ENCODE results near the gene ANO2. TPM values are rescaled to one million over a fixed set of nuclear protein-coding genes. Genes with fewer than 3 reads are reported as not detected.

The ANO2 gene
- total and polyA plus RNA-seq, 4 donors: 6.4 to 19.2 (median 9.6) TPM

- Histone ChIP-seq H3K4me1 (ENCODE audit: control insufficient read depth, insufficient read depth, low read length) (no peaks in the 10 kb centered on the region), H3K9me3 (ENCODE audit: control insufficient read depth, insufficient read depth, low read length) (no peaks in the 10 kb centered on the region), H3K27ac (ENCODE audit: low read depth, low read length) (no peak overlapping the region), H3K36me3 (ENCODE audit: control insufficient read depth, insufficient read depth, low read length) (no peaks in the 10 kb centered on the region), H3K27me3 (ENCODE audit: control insufficient read depth, insufficient read depth, low read length) (no peaks in the 10 kb centered on the region), H3K4me3 (ENCODE audit: low read depth, low read length) (no peak overlapping the region)
- WGBS (ENCODE audit: insufficient coverage): 90% methylated on average over 4 of the region's 5 CpGs
- DNase-seq (ENCODE audit: low read depth in 4 of 6, low spot score in 6 of 6): no peak
These were observed 371.7 kb downstream of the ANO2 start for GRCh38 chr12:5573390-5573789.

- no peak for DNase-seq (ENCODE audit: low read depth in 4 of 6, low spot score in 6 of 6)
- Histone ChIP-seq H3K4me3 (ENCODE audit: low read depth, low read length) (no peak overlapping the region), H3K27ac (ENCODE audit: low read depth, low read length) (no peak overlapping the region), H3K9me3 (ENCODE audit: control insufficient read depth, insufficient read depth, low read length) (no peaks in the 10 kb centered on the region), H3K36me3 (ENCODE audit: control insufficient read depth, insufficient read depth, low read length) (no peaks in the 10 kb centered on the region), H3K27me3 (ENCODE audit: control insufficient read depth, insufficient read depth, low read length) (no peaks in the 10 kb centered on the region), H3K4me1 (ENCODE audit: control insufficient read depth, insufficient read depth, low read length) (peaks cover 7% of the 10 kb centered on the region)
- WGBS (ENCODE audit: insufficient coverage): 77% methylated on average over 13 of the region's 13 CpGs
These were observed 373.9 kb downstream of the ANO2 start for GRCh38 chr12:5571115-5571514.

- no CpG with 5 or more reads among the region's 1 CpG for WGBS (ENCODE audit: insufficient coverage)
- Histone ChIP-seq H3K36me3 (ENCODE audit: control insufficient read depth, insufficient read depth, low read length) (no peaks in the 10 kb centered on the region), H3K27ac (ENCODE audit: low read depth, low read length) (no peak overlapping the region), H3K4me1 (ENCODE audit: control insufficient read depth, insufficient read depth, low read length) (peaks cover 7% of the 10 kb centered on the region), H3K27me3 (ENCODE audit: control insufficient read depth, insufficient read depth, low read length) (no peaks in the 10 kb centered on the region), H3K4me3 (ENCODE audit: low read depth, low read length) (no peak overlapping the region), H3K9me3 (ENCODE audit: control insufficient read depth, insufficient read depth, low read length) (no peaks in the 10 kb centered on the region)
- peak in 1 of 6 donors; percentile 58 for DNase-seq (ENCODE audit: low read depth in 4 of 6, low spot score in 6 of 6)
These were observed 374.6 kb downstream of the ANO2 start for GRCh38 chr12:5570416-5570815.

GRCh38 chr12:5568325-5568981 lies 376.6 kb downstream of the ANO2 start:
- H3K27ac ChIP-seq (ENCODE audit: low read depth, low read length): no peak overlapping the region
- peaks cover 7% of the 10 kb centered on the region for H3K4me1 ChIP-seq (ENCODE audit: control insufficient read depth, insufficient read depth, low read length)
- no peak overlapping the region for H3K4me3 ChIP-seq (ENCODE audit: low read depth, low read length)
- 73% methylated on average over 3 of the region's 17 CpGs for WGBS (ENCODE audit: insufficient coverage)
- H3K27me3 ChIP-seq (ENCODE audit: control insufficient read depth, insufficient read depth, low read length): no peaks in the 10 kb centered on the region
- H3K36me3 ChIP-seq (ENCODE audit: control insufficient read depth, insufficient read depth, low read length): peaks cover 1% of the 10 kb centered on the region
- H3K9me3 ChIP-seq (ENCODE audit: control insufficient read depth, insufficient read depth, low read length): no peaks in the 10 kb centered on the region
- DNase-seq (ENCODE audit: low read depth in 4 of 6, low spot score in 6 of 6): peak in 1 of 6 donors; percentile 19

GRCh38 chr12:5567016-5567725 lies 377.9 kb downstream of the ANO2 start:
- peak overlapping the region; percentile 10 for H3K27ac ChIP-seq (ENCODE audit: low read depth, low read length)
- no peaks in the 10 kb centered on the region for H3K27me3 ChIP-seq (ENCODE audit: control insufficient read depth, insufficient read depth, low read length)
- H3K36me3 ChIP-seq (ENCODE audit: control insufficient read depth, insufficient read depth, low read length): peaks cover 6% of the 10 kb centered on the region
- peaks cover 7% of the 10 kb centered on the region for H3K4me1 ChIP-seq (ENCODE audit: control insufficient read depth, insufficient read depth, low read length)
- peak; percentile 15 to 90 (median 34) for DNase-seq (ENCODE audit: low read depth in 4 of 6, low spot score in 6 of 6)
- no peak overlapping the region for H3K4me3 ChIP-seq (ENCODE audit: low read depth, low read length)
- no peaks in the 10 kb centered on the region for H3K9me3 ChIP-seq (ENCODE audit: control insufficient read depth, insufficient read depth, low read length)
- 10% methylated on average over 13 of the region's 14 CpGs for WGBS (ENCODE audit: insufficient coverage)

- peaks cover 6% of the 10 kb centered on the region for H3K36me3 ChIP-seq (ENCODE audit: control insufficient read depth, insufficient read depth, low read length)
- DNase-seq (ENCODE audit: low read depth in 4 of 6, low spot score in 6 of 6): no peak
- no peak overlapping the region for H3K4me3 ChIP-seq (ENCODE audit: low read depth, low read length)
- H3K4me1 ChIP-seq (ENCODE audit: control insufficient read depth, insufficient read depth, low read length): peaks cover 7% of the 10 kb centered on the region
- H3K27me3 ChIP-seq (ENCODE audit: control insufficient read depth, insufficient read depth, low read length): no peaks in the 10 kb centered on the region
- no peak overlapping the region for H3K27ac ChIP-seq (ENCODE audit: low read depth, low read length)
- no peaks in the 10 kb centered on the region for H3K9me3 ChIP-seq (ENCODE audit: control insufficient read depth, insufficient read depth, low read length)
- WGBS (ENCODE audit: insufficient coverage): 92% methylated on average over 3 of the region's 3 CpGs
These were observed 379.0 kb downstream of the ANO2 start for GRCh38 chr12:5565933-5566599.

- 100% methylated on average over 3 of the region's 3 CpGs for WGBS (ENCODE audit: insufficient coverage)
These were observed 382.5 kb downstream of the ANO2 start for GRCh38 chr12:5562581-5562980.

GRCh38 chr12:5561846-5562245 lies 383.2 kb downstream of the ANO2 start:
- peaks cover under 1% of the 10 kb centered on the region for H3K4me1 ChIP-seq (ENCODE audit: control insufficient read depth, insufficient read depth, low read length)
- 100% methylated on average over 2 of the region's 6 CpGs for WGBS (ENCODE audit: insufficient coverage)

More at GRCh38 chr12:5562581-5562980, 382.5 kb downstream of the ANO2 start:
- no peak overlapping the region for H3K4me3 ChIP-seq (ENCODE audit: low read depth, low read length)
- H3K4me1 ChIP-seq (ENCODE audit: control insufficient read depth, insufficient read depth, low read length): peaks cover 7% of the 10 kb centered on the region
- peaks cover 6% of the 10 kb centered on the region for H3K36me3 ChIP-seq (ENCODE audit: control insufficient read depth, insufficient read depth, low read length)
- H3K27ac ChIP-seq (ENCODE audit: low read depth, low read length): no peak overlapping the region
- DNase-seq (ENCODE audit: low read depth in 4 of 6, low spot score in 6 of 6): no peak
- H3K9me3 ChIP-seq (ENCODE audit: control insufficient read depth, insufficient read depth, low read length): no peaks in the 10 kb centered on the region
- no peaks in the 10 kb centered on the region for H3K27me3 ChIP-seq (ENCODE audit: control insufficient read depth, insufficient read depth, low read length)

GRCh38 chr12:5561057-5561456 lies 384.0 kb downstream of the ANO2 start:
- WGBS (ENCODE audit: insufficient coverage): 56% methylated on average over 1 of the region's 6 CpGs
- H3K4me1 ChIP-seq (ENCODE audit: control insufficient read depth, insufficient read depth, low read length): no peaks in the 10 kb centered on the region
- peaks cover 6% of the 10 kb centered on the region for H3K36me3 ChIP-seq (ENCODE audit: control insufficient read depth, insufficient read depth, low read length)
- no peaks in the 10 kb centered on the region for H3K27me3 ChIP-seq (ENCODE audit: control insufficient read depth, insufficient read depth, low read length)
- no peak for DNase-seq (ENCODE audit: low read depth in 4 of 6, low spot score in 6 of 6)
- H3K27ac ChIP-seq (ENCODE audit: low read depth, low read length): no peak overlapping the region
- H3K9me3 ChIP-seq (ENCODE audit: control insufficient read depth, insufficient read depth, low read length): no peaks in the 10 kb centered on the region
- H3K4me3 ChIP-seq (ENCODE audit: low read depth, low read length): no peak overlapping the region

More at GRCh38 chr12:5561846-5562245, 383.2 kb downstream of the ANO2 start:
- Histone ChIP-seq H3K4me3 (ENCODE audit: low read depth, low read length) (no peak overlapping the region), H3K36me3 (ENCODE audit: control insufficient read depth, insufficient read depth, low read length) (peaks cover 6% of the 10 kb centered on the region), H3K27me3 (ENCODE audit: control insufficient read depth, insufficient read depth, low read length) (no peaks in the 10 kb centered on the region), H3K27ac (ENCODE audit: low read depth, low read length) (no peak overlapping the region), H3K9me3 (ENCODE audit: control insufficient read depth, insufficient read depth, low read length) (no peaks in the 10 kb centered on the region)
- no peak for DNase-seq (ENCODE audit: low read depth in 4 of 6, low spot score in 6 of 6)
